Measurements from ENCODE around the gene CD80. TPM values are rescaled to one million over a fixed set of nuclear protein-coding genes. Genes with fewer than 3 reads are reported as not detected.

CD80 gene
- total RNA-seq, 1 donor from 2014 or later = not detected

DNA sequence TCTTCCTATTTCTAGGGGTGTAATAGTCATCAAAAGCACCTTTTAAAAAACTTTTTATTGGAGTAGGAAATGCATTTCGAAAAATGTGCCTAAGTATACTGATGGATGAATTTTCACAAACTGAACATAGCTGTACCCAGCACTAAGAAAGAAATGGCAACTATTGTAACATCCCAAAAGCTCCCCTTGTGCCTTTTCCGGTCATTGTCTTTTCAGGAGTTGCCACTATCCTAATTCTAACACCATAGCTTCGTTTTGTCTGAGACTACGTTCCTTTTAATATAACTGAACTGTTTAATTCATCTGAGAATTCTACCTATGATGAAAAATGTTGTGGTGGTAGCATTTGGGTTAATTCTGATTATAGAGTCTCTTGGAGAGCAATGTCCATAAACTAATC lies 59.1 kb downstream of the CD80 start:
- no peak for DNase-seq (ENCODE audit: low read depth in 2 of 2)

DNA sequence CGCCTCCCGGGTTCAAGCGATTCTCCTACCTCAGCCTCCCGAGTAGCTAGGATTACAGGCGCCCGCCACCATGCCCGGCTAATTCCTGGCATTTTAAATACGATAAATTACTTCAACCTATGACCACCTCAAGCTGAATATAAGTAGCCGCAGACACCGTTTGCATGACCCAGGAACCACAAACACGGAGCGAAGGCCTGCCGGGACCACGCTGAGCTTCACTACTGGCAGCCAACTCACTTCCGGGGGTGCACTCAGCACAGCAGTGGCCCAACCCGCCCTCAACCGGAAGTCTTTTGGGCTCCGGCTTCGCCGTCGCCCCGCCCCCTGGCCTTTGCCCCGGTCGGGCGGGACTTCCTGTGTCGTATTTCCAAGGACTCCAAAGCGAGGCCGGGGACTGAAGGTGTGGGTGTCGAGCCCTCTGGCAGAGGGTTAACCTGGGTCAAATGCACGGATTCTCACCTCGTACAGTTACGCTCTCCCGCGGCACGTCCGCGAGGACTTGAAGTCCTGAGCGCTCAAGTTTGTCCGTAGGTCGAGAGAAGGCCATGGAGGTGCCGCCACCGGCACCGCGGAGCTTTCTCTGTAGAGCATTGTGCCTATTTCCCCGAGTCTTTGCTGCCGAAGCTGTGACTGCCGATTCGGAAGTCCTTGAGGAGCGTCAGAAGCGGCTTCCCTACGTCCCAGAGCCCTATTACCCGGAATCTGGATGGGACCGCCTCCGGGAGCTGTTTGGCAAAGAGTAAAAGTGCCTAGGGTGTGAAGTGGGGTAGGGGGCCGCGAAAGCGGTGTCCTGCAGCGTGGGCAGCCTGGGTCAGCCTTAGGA lies 61.0 kb downstream of the CD80 start, which contains the start of gene TIMMDC1:
TIMMDC1 (plus strand) TSS at position 362 of the 826 bp plus-strand sequence; CDS start at position 549, 187 bp downstream.
- DNase-seq (ENCODE audit: low read depth in 2 of 2) = peak; percentile 89 to 97

DNA sequence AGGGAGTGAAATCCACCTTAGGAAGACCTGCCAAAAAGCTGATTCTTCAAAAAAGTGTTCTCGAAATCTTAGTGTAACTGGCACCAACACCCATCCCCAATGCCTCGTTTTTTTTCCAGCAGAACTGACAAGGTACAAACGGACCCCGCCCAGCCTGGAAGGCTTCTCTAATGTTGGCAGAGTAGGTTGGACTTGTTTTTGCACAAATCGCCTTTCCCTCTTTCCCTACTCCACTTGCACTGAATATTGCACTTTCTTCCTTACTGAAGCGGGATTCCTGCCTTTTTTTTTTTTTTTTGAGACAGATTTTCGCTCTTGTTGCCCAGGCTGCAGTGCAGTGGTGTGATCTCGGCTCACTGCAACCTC lies 61.6 kb downstream of the CD80 start:
- peak; percentile 7 to 33 for DNase-seq (ENCODE audit: low read depth in 2 of 2)

DNA sequence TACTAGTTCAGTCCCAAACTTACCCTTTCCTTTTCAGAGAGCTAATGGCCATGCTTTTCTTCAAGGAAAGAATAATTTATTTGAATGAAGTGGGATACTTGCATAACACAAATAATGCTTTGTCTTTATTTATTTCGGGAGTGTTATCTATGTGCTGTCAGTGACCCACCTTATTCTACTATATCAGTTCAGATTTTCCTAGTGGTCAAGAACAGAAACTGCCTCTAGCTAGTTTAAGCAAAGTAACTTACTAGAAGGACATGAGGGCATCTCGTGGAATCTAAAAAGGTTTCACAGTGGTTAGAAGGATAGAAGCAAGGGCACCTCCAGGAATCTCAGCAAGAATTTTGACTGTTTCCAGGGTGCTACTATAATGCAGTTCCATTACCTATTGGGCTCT lies 64.8 kb downstream of the CD80 start:
- no peak for DNase-seq (ENCODE audit: low read depth in 2 of 2)

DNA sequence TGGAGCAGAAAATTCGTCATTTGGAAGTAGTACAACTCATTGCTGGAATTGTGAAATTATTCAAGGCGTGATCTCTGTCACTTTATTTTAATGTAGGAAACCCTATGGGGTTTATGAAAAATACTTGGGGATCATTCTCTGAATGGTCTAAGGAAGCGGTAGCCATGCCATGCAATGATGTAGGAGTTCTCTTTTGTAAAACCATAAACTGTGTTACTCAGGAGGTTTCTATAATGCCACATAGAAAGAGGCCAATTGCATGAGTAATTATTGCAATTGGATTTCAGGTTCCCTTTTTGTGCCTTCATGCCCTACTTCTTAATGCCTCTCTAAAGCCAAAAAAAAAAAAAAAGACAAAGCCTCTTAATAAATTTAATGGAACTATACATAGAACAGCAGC lies 66.6 kb downstream of the CD80 start:
- no peak for DNase-seq (ENCODE audit: low read depth in 2 of 2)

DNA sequence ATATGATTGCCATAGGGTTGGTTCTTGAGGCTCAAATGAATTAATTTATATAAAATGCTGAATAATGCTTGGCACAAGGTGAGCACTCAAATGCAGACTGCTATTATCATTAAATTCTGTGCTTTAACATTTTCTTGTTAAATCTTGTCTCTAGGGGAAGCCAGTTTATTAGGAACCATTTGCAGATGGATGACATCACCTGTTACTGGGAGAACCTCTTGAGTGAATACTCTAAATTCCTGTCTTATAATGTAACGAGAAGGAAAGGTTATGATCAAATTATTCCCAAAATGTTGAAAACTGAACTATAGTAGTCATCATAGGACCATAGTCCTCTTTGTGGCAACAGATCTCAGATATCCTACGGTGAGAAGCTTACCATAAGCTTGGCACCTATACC lies 67.3 kb downstream of the CD80 start:
- DNase-seq (ENCODE audit: low read depth in 2 of 2) = no peak

DNA sequence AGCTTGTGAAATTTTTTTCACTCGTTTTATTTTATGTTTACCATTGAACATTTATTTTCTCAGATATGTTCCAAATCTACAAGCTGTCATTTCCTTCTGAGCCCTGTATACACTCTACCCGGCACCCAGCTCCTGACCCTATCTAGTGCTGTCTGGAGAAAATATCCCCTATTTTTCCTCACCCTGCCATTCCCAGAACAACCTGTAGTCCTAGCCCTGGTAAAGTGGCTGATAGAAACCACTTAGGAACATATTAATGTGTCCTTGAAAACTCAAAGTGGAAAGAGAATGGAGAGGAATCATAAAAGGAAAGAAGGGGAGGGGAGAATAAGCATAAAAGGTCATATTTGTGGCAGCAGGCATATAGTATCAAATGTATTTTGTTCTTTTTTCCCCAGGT lies 69.3 kb downstream of the CD80 start:
- no peak for DNase-seq (ENCODE audit: low read depth in 2 of 2)

DNA sequence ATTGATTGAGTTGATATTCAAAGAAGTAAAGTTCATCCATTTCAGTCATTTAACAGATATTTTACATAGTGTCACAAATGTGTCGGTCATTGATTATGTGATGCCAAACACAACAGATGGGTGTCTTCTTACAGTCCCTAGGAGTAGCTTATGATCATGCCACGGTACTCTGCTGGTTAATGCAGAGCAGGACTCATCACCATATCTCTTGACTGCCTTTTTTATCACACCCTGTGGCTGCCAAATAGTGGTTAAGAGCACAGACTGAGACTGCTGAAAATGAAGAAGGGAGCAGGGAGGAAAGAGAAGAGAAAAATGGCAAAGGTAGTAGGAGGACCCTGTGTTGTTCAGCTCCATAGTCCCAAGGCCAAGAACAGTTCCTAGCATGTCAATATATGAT lies 73.9 kb downstream of the CD80 start:
- DNase-seq (ENCODE audit: low read depth in 2 of 2) = no peak

DNA sequence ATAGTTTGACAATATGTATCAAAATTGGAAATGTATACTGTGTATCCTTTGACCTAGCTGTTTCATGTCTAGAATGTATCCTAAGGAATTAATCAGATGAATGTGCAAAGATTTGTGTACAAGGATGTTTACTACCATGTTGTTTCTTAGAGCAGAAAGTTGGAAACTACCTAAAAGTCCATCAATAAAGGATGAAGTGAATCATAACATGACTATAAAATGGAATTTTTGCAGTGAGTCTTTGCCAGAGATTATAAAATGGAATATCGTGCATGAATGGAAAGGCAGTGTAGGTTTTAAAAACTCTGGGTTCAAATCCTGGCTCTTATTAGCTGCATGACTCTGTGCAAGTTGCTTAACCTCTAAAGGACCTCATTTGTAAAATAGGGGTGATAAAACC lies 76.3 kb downstream of the CD80 start:
- DNase-seq (ENCODE audit: low read depth in 2 of 2) = no peak

DNA sequence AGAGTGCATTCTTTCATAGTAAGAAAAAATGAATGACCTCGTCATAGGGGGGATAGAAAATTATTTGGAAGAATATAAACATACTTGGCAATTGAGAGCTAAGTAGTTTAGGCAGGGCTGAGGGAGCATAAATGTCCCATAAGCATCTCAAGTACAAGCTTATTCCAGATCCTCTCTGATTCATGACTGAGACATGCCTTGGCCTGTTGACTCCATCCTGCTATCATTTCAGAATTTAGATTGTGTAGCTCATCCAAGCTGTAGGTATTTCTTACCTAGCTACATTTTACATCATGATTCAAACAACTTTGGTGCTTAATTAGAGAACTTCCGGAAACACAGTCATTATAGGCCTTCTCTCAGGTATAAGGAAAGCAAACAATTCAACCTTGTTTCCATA lies 78.3 kb downstream of the CD80 start:
- DNase-seq (ENCODE audit: low read depth in 2 of 2) = no peak

Other genes with a start within 250 kb of the CD80 start
- gene TMEM39A, start 96.0 kb downstream of the CD80 start, total RNA-seq = 25.8 and 28.6 TPM in 2 replicates
- 10.5 and 14.3 TPM in 2 replicates for gene POGLUT1, start 90.7 kb downstream of the CD80 start, total RNA-seq
- gene TIMMDC1, start 61.1 kb downstream of the CD80 start, total RNA-seq = 37.1 and 39.7 TPM in 2 replicates
- 8.7 and 10.5 TPM in 2 replicates for gene ADPRH, start 19.9 kb upstream of the CD80 start, total RNA-seq
- 5.1 and 11.9 TPM in 2 replicates for gene PLA1A, start 38.3 kb upstream of the CD80 start, total RNA-seq
- 0.26 and 0.76 TPM in 2 replicates for gene POPDC2, start 101.0 kb upstream of the CD80 start, total RNA-seq
- gene COX17, start 117.8 kb upstream of the CD80 start, total RNA-seq = 20.7 and 25.4 TPM in 2 replicates
- 0.13 TPM in 1 of 2 replicates, not detected in the other for gene CFAP91, start 143.4 kb upstream of the CD80 start, total RNA-seq
- under 0.01 TPM in 1 of 2 replicates, not detected in the other for gene NR1I2, start 222.5 kb upstream of the CD80 start, total RNA-seq

Measured in dermis microvascular lymphatic vessel endothelial cell (primary cell).